ENCODE results near the gene NUDT21. TPM values are rescaled to one million over a fixed set of nuclear protein-coding genes. Genes with fewer than 3 reads are reported as not detected.

NUDT21 gene
- total RNA-seq, 1 donor from 2014 or later, result 38.1 TPM

DNA sequence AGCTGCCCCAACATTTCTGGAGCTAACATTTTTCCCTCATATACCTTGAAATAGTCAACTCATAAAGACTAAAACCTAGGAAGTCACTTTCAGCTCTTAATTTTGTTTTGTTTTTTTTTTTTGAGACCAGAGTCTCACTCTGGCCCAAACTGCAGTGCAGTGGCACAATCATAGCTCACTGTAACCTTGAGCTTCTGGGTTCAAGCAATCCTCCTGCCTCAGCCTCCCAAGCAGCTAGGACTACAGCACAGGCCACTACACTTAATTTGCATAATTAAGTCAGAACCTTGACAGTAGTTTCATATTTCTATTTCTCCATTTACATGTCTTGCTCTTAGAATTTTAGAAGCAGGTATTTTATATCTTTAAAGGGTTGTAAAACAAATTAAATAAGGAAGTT is 30.5 kb downstream of the NUDT21 start:
- no peaks in the 10 kb centered on the region for H3K36me3 ChIP-seq
- peaks cover 55% of the 10 kb centered on the region for H3K4me1 ChIP-seq
- no peaks in the 10 kb centered on the region for H3K9me3 ChIP-seq
- intact Hi-C loops (cut with DNase I), result no loop called here
- DNase-seq (ENCODE audit: extremely low spot score in 2 of 2), result no peak
- TF ChIP-seq POLR2A (IDR thresholded peaks at IDR 0.05) (no peak), POLR2AphosphoS5 (IDR thresholded peaks at IDR 0.05; ENCODE audit: insufficient read depth in 1 of 2, low read depth in 1 of 2) (no peak)
- TF ChIP-seq, protein P1, sequence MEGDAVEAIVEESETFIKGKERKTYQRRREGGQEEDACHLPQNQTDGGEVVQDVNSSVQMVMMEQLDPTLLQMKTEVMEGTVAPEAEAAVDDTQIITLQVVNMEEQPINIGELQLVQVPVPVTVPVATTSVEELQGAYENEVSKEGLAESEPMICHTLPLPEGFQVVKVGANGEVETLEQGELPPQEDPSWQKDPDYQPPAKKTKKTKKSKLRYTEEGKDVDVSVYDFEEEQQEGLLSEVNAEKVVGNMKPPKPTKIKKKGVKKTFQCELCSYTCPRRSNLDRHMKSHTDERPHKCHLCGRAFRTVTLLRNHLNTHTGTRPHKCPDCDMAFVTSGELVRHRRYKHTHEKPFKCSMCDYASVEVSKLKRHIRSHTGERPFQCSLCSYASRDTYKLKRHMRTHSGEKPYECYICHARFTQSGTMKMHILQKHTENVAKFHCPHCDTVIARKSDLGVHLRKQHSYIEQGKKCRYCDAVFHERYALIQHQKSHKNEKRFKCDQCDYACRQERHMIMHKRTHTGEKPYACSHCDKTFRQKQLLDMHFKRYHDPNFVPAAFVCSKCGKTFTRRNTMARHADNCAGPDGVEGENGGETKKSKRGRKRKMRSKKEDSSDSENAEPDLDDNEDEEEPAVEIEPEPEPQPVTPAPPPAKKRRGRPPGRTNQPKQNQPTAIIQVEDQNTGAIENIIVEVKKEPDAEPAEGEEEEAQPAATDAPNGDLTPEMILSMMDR (IDR thresholded peaks at IDR 0.05), result no peak
- no peak overlapping the region for H3K4me3 ChIP-seq
- no peak overlapping the region for H3K27ac ChIP-seq
- H3K27me3 ChIP-seq, result no peaks in the 10 kb centered on the region

DNA sequence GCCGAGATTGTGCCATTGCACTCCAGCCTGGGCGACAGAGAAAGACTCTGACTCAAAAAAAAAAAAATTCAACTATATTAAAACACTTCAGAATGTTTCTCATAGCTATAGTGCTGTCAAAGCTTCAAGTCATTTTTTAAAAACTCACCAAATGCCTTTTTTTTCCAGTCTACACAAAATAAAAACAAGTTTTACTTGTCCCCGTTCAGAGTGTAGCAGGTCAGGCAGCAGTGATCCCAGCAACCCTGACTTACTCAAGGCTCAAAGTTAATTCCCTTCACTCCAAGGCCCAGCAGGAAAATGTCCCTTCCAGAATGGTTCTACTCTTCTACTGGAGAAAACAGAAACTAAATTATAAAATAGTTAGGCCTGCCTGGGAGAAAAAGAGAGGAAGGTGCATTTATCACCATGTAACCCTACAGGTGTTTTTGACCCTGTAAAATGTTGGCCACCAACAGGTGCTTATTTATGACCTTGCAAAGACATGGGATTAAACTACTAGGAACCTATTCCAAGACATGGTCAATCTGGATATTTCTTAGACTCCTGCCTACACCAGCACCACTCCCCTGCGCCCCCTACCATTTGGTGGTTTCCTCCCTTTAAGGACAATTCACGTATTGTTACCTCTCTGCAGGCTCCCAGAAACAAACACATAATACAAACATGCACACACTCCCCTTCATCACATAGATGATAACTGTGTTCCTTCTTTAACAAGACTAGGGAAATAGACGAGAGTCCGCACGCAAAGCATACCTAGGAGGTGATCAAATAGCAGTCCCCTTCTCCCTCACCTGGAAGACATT is 31.2 kb downstream of the NUDT21 start:
- TF ChIP-seq, protein P1 (IDR thresholded peaks at IDR 0.05), result no peak
- TF ChIP-seq POLR2AphosphoS5 (IDR thresholded peaks at IDR 0.05; ENCODE audit: insufficient read depth in 1 of 2, low read depth in 1 of 2) (no peak), POLR2A (IDR thresholded peaks at IDR 0.05) (no peak)
- intact Hi-C loops (cut with DNase I), result no loop called here
- Histone ChIP-seq H3K36me3 (no peaks in the 10 kb centered on the region), H3K27ac (no peak overlapping the region), H3K27me3 (no peaks in the 10 kb centered on the region), H3K4me3 (no peak overlapping the region), H3K4me1 (peaks cover 61% of the 10 kb centered on the region), H3K9me3 (no peaks in the 10 kb centered on the region)
- DNase-seq (ENCODE audit: extremely low spot score in 2 of 2), result no peak

DNA sequence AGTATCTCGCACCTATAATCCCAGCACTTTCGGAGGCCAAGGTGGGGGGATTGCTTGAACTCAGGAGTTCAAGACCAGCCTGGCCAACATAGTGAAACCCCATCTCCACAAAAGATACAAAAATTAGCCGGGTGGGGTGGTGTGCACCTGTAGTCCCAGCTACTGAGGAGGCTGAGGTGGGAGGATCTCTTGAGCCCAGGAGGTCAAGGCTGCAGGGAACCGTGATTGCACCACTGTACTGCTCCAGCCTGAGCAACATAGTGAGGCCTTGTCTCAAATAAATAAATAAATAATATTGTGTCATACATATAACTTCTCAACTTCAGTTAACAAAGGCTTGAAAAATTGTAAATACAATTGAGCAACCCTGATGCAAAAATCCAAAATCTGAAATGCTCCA is 34.0 kb downstream of the NUDT21 start:
- intact Hi-C loops (cut with DNase I), result no loop called here
- H3K27me3 ChIP-seq, result no peaks in the 10 kb centered on the region
- H3K4me1 ChIP-seq, result peaks cover 50% of the 10 kb centered on the region
- no peaks in the 10 kb centered on the region for H3K36me3 ChIP-seq
- H3K9me3 ChIP-seq, result no peaks in the 10 kb centered on the region
- no peak overlapping the region for H3K27ac ChIP-seq
- no peak overlapping the region for H3K4me3 ChIP-seq
- DNase-seq (ENCODE audit: extremely low spot score in 2 of 2), result no peak
- TF ChIP-seq, protein P1 (IDR thresholded peaks at IDR 0.05), result no peak
- TF ChIP-seq POLR2A (IDR thresholded peaks at IDR 0.05) (no peak), POLR2AphosphoS5 (IDR thresholded peaks at IDR 0.05; ENCODE audit: insufficient read depth in 1 of 2, low read depth in 1 of 2) (no peak)

DNA sequence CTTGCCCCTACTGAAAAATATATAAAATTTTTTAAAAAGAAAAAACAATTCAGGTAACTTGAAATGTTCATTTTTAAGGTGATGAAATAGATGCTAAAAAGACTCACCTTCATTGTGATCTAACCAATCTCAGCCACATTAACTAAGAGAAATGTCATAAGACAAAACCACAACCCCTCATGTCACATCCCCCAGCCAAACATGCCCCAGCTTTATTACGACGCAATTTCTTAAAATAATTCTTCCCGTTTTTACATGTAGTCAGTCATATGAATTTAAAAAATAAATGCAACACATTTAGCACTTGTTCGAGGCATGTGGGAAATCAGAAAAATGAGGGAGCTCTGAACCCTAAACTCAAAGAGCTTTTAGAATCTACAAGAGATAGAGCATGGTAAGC is 35.3 kb downstream of the NUDT21 start:
- no peak for DNase-seq (ENCODE audit: extremely low spot score in 2 of 2)
- Histone ChIP-seq H3K9me3 (no peaks in the 10 kb centered on the region), H3K27me3 (no peaks in the 10 kb centered on the region), H3K4me1 (peaks cover 47% of the 10 kb centered on the region), H3K4me3 (no peak overlapping the region), H3K27ac (no peak overlapping the region), H3K36me3 (no peaks in the 10 kb centered on the region)
- TF ChIP-seq, protein P1 (IDR thresholded peaks at IDR 0.05), result no peak
- TF ChIP-seq POLR2AphosphoS5 (IDR thresholded peaks at IDR 0.05; ENCODE audit: insufficient read depth in 1 of 2, low read depth in 1 of 2), result no peak
- intact Hi-C loops (cut with DNase I), result no loop called here

DNA sequence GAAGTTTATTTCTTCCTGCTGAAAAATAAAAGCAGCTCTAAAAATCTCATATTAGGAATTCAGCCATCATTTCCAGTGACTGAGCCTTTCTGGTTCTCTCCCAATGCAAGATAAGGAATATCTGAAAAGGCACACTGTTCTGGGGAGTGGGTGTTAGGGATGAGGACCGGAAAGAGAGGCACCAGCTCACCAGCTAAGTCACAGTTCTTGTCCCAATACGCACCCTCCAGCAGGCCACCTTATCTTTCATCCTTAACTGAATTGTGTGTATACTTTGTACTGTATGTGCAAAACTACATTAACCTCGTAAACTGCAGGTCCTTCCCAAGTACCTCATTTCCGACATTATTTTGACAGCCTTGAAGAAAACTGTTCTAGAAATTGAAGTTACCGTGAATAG is 36.8 kb downstream of the NUDT21 start:
- H3K9me3 ChIP-seq, result no peaks in the 10 kb centered on the region
- no peak for DNase-seq (ENCODE audit: extremely low spot score in 2 of 2)
- H3K27me3 ChIP-seq, result no peaks in the 10 kb centered on the region
- no peak overlapping the region for H3K4me3 ChIP-seq
- H3K27ac ChIP-seq, result no peak overlapping the region
- TF ChIP-seq, protein P1 (IDR thresholded peaks at IDR 0.05), result no peak
- TF ChIP-seq POLR2AphosphoS5 (IDR thresholded peaks at IDR 0.05; ENCODE audit: insufficient read depth in 1 of 2, low read depth in 1 of 2) (no peak), POLR2A (IDR thresholded peaks at IDR 0.05) (no peak)
- peaks cover 33% of the 10 kb centered on the region for H3K4me1 ChIP-seq
- H3K36me3 ChIP-seq, result no peaks in the 10 kb centered on the region
- intact Hi-C loops (cut with DNase I), result no loop called here

All from vagina (tissue), 2 donors.